ENCODE results near the gene SLC8A3. TPM values are rescaled to one million over a fixed set of nuclear protein-coding genes. Genes with fewer than 3 reads are reported as not detected.

SLC8A3 gene
- total RNA-seq, 1 experiment from 2014 or later: not detected

DNA sequence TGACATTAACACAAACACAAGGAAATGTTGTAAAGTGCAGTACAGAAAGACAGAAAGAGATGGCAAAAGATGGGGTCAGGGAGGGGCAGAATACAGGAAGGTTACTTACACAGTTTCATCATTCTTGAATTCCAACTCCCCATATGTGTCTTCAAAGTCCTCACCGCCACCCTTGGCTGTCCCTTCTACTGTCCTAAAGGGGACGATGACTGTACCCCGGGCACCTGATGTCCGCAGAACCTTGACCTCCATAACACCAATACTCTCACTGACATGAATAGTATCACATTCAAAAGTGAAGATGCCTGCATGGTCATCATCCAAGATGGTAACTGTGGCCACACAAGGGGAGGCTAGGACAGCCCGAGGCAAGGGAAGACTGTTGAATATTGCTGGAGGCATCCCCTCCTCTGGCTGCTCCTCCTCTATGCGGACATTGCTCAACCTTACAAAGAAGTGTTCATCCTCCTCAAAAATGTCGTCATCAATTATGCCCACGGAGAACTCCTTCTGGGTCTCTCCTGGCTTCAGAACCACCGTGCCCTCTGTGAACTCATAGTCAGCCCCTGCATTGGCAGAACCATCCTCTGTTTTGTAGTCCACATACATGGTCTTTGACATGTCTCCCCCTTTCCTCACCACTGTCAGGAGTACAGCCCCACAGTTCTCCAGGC lies 22.1 kb downstream of the SLC8A3 start:
- ATAC-seq (no peak), DNase-seq (ENCODE audit: low read depth, low spot score) (no peak)
- no peak overlapping the region for H3K27ac ChIP-seq (ENCODE audit: low read length)
- H3K27me3 ChIP-seq (ENCODE audit: control insufficient read depth, insufficient read depth, low read length): peaks cover 2% of the 10 kb centered on the region; the same call in 1 of the 2 replicates
- H3K4me3 ChIP-seq (ENCODE audit: low read depth in 2 of 2, low read length in 2 of 2): no peak overlapping the region
- POLR2A ChIA-PET: no interaction called here
- intact Hi-C loops (cut with micrococcal nuclease; ENCODE audit: unreplicated experiment): no loop called here
- TF ChIP-seq SIN3A (IDR thresholded peaks at IDR 0.05; ENCODE audit: borderline replicate concordance, insufficient read depth, low read depth, low read length): no peak
- TF ChIP-seq TCF7L2 (IDR thresholded peaks at IDR 0.05; ENCODE audit: low read depth, low read length): no peak
- TF ChIP-seq, protein P1, sequence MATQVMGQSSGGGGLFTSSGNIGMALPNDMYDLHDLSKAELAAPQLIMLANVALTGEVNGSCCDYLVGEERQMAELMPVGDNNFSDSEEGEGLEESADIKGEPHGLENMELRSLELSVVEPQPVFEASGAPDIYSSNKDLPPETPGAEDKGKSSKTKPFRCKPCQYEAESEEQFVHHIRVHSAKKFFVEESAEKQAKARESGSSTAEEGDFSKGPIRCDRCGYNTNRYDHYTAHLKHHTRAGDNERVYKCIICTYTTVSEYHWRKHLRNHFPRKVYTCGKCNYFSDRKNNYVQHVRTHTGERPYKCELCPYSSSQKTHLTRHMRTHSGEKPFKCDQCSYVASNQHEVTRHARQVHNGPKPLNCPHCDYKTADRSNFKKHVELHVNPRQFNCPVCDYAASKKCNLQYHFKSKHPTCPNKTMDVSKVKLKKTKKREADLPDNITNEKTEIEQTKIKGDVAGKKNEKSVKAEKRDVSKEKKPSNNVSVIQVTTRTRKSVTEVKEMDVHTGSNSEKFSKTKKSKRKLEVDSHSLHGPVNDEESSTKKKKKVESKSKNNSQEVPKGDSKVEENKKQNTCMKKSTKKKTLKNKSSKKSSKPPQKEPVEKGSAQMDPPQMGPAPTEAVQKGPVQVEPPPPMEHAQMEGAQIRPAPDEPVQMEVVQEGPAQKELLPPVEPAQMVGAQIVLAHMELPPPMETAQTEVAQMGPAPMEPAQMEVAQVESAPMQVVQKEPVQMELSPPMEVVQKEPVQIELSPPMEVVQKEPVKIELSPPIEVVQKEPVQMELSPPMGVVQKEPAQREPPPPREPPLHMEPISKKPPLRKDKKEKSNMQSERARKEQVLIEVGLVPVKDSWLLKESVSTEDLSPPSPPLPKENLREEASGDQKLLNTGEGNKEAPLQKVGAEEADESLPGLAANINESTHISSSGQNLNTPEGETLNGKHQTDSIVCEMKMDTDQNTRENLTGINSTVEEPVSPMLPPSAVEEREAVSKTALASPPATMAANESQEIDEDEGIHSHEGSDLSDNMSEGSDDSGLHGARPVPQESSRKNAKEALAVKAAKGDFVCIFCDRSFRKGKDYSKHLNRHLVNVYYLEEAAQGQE (IDR thresholded peaks at IDR 0.05; ENCODE audit: insufficient read depth in 1 of 2, low read depth in 2 of 2, low read length in 1 of 2): no peak
- TF ChIP-seq, protein P2, sequence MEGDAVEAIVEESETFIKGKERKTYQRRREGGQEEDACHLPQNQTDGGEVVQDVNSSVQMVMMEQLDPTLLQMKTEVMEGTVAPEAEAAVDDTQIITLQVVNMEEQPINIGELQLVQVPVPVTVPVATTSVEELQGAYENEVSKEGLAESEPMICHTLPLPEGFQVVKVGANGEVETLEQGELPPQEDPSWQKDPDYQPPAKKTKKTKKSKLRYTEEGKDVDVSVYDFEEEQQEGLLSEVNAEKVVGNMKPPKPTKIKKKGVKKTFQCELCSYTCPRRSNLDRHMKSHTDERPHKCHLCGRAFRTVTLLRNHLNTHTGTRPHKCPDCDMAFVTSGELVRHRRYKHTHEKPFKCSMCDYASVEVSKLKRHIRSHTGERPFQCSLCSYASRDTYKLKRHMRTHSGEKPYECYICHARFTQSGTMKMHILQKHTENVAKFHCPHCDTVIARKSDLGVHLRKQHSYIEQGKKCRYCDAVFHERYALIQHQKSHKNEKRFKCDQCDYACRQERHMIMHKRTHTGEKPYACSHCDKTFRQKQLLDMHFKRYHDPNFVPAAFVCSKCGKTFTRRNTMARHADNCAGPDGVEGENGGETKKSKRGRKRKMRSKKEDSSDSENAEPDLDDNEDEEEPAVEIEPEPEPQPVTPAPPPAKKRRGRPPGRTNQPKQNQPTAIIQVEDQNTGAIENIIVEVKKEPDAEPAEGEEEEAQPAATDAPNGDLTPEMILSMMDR (IDR thresholded peaks at IDR 0.05): no peak
- no peak for TF ChIP-seq POLR2AphosphoS5 (IDR thresholded peaks at IDR 0.05; ENCODE audit: low read depth, low read length)
- CTCF ChIA-PET: no interaction called here
- no TSS peak for BruUV-seq (replicated peaks)
- in situ Hi-C loops (cut with HindIII; ENCODE audit: low pct_unique_long_range_greater_than_20kb, low sequenced_read_pairs): no loop called here
- H3K4me1 ChIP-seq (ENCODE audit: control insufficient read depth, insufficient read depth, low read length): no peaks in the 10 kb centered on the region
- no peaks in the 10 kb centered on the region for H3K9me3 ChIP-seq (ENCODE audit: control insufficient read depth, insufficient read depth, low read depth, low read length)
- no peaks in the 10 kb centered on the region for H3K36me3 ChIP-seq (ENCODE audit: control insufficient read depth, insufficient read depth, low read length)

DNA sequence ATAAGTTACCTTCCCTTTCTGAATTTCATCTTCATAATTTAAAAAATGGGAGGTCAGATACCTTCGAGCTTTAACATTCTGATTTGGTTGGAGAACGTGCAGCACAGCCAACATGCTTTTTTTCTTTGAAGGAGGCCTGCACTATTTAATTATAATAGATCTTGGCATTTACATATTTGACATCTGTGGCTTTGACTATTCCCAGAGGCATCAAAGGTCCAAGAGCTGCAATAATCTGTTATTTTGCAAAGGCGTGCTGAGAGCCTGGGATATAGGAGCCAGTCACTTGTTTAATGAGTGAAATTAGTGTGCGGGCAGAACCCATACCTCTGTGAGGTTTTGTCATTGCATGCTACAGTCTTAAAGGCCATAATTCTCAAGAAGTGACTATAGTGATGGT lies 26.4 kb downstream of the SLC8A3 start:
- intact Hi-C loops (cut with micrococcal nuclease; ENCODE audit: unreplicated experiment) (no loop called here), in situ Hi-C loops (cut with HindIII; ENCODE audit: low pct_unique_long_range_greater_than_20kb, low sequenced_read_pairs) (no loop called here)
- DNase-seq (ENCODE audit: low read depth, low spot score): no peak
- ChIA-PET POLR2A (no interaction called here), CTCF (no interaction called here)
- no peaks in the 10 kb centered on the region for H3K4me1 ChIP-seq (ENCODE audit: control insufficient read depth, insufficient read depth, low read length)
- TF ChIP-seq POLR2AphosphoS5 (IDR thresholded peaks at IDR 0.05; ENCODE audit: low read depth, low read length) (no peak), TCF7L2 (IDR thresholded peaks at IDR 0.05; ENCODE audit: low read depth, low read length) (no peak), SIN3A (IDR thresholded peaks at IDR 0.05; ENCODE audit: borderline replicate concordance, insufficient read depth, low read depth, low read length) (no peak)
- TF ChIP-seq, protein P2 (IDR thresholded peaks at IDR 0.05): no peak
- TF ChIP-seq, protein P1 (IDR thresholded peaks at IDR 0.05; ENCODE audit: insufficient read depth in 1 of 2, low read depth in 2 of 2, low read length in 1 of 2): no peak
- no peak for ATAC-seq
- H3K36me3 ChIP-seq (ENCODE audit: control insufficient read depth, insufficient read depth, low read length): no peaks in the 10 kb centered on the region
- no peak overlapping the region for H3K4me3 ChIP-seq (ENCODE audit: low read depth in 2 of 2, low read length in 2 of 2)
- H3K27ac ChIP-seq (ENCODE audit: low read length): no peak overlapping the region
- H3K9me3 ChIP-seq (ENCODE audit: control insufficient read depth, insufficient read depth, low read depth, low read length): no peaks in the 10 kb centered on the region
- no TSS peak for BruUV-seq (replicated peaks)
- peaks cover 2% of the 10 kb centered on the region; the same call in 1 of the 2 replicates for H3K27me3 ChIP-seq (ENCODE audit: control insufficient read depth, insufficient read depth, low read length)
